Upper lobe of right lung (tissue), 1 donor: ENCODE data around the gene PTGR3. TPM values are rescaled to one million over a fixed set of nuclear protein-coding genes. Genes with fewer than 3 reads are reported as not detected.

ENCODE experiments used
- ATAC-seq: fragments of 200-7000 bp; cut with Tn5 transposase; one replicate; pipeline ENCODE4 v1.9.1; 2020; ENCODE audit warnings: mild to moderate bottlenecking, moderate library complexity
- DNase-seq: peaks from one replicate; pipeline ENCODE4 v3.0.0-alpha.2; 2020
- H3K27ac ChIP-seq: fragments of 200-600 bp; one replicate; pipeline ENCODE4 v1.8.0; 2022
- H3K27me3 ChIP-seq: fragments of 200-600 bp; one replicate; pipeline ENCODE4 v1.8.0; 2022; ENCODE audit warnings: mild to moderate bottlenecking
- H3K36me3 ChIP-seq: fragments of 200-600 bp; one replicate; pipeline ENCODE4 v1.8.0; 2022
- H3K4me1 ChIP-seq: fragments of 200-600 bp; one replicate; pipeline ENCODE4 v1.8.0; 2022
- H3K4me3 ChIP-seq: fragments of 200-600 bp; one replicate; pipeline ENCODE4 v1.8.0; 2022; ENCODE audit warnings: mild to moderate bottlenecking
- H3K9me3 ChIP-seq: fragments of 200-600 bp; one replicate; pipeline ENCODE4 v1.8.0; 2022
- CTCF ChIP-seq: fragments of 200-600 bp; IDR thresholded peaks from one replicate; pipeline ENCODE4 v1.8.0; 2022; ENCODE audit warnings: antibody characterized with exemption
- intact Hi-C: fragments of 100-400 bp; cut with DNase I; formaldehyde crosslinking; loops from one replicate; pipeline ENCODE4 v1.11.0; 2022
- total RNA-seq: library from RNA; stranded (reverse); fragmentation: NEBNext Ultra II Directional; extraction: Animal tissue kit (Norgen Biotek cat#: 25700); gene quantifications from one replicate; pipeline ENCODE4 v1.2.1, GENCODE V29; 2021
- donor health status: DM: no; HTN: yes; CAD: no; lungs with severe emphysema.

PTGR3 gene
- total RNA-seq, 1 donor from 2014 or later = 27.7 TPM

- Histone ChIP-seq H3K27ac (no peak overlapping the region), H3K9me3 (no peaks in the 10 kb centered on the region), H3K36me3 (no peaks in the 10 kb centered on the region), H3K4me1 (no peaks in the 10 kb centered on the region), H3K4me3 (peak overlapping the region; percentile 17), H3K27me3 (no peaks in the 10 kb centered on the region)
- ATAC-seq (peak; percentile 27), DNase-seq (no peak)
- intact Hi-C loops = no loop called here
- TF ChIP-seq CTCF = no peak
Observed at GRCh38 chr18:75167759-75168618, 41.0 kb downstream of the PTGR3 start.

- DNase-seq = no peak
- Histone ChIP-seq H3K27me3 (no peaks in the 10 kb centered on the region), H3K36me3 (no peaks in the 10 kb centered on the region), H3K9me3 (no peaks in the 10 kb centered on the region), H3K27ac (no peak overlapping the region), H3K4me1 (no peaks in the 10 kb centered on the region), H3K4me3 (no peak overlapping the region)
- intact Hi-C loops = no loop called here
- ATAC-seq = no peak
- no peak for TF ChIP-seq CTCF
Observed at GRCh38 chr18:75167137-75167536, 41.8 kb downstream of the PTGR3 start.

GRCh38 chr18:75165926-75166325 is 43.0 kb downstream of the PTGR3 start:
- no peak for DNase-seq
- Histone ChIP-seq H3K36me3 (no peaks in the 10 kb centered on the region), H3K9me3 (no peaks in the 10 kb centered on the region), H3K27me3 (no peaks in the 10 kb centered on the region), H3K4me3 (no peak overlapping the region), H3K27ac (no peak overlapping the region), H3K4me1 (no peaks in the 10 kb centered on the region)
- intact Hi-C loops = no loop called here
- no peak for TF ChIP-seq CTCF
- ATAC-seq = no peak

- no peaks in the 10 kb centered on the region for H3K27me3 ChIP-seq
- intact Hi-C loops = no loop called here
- no peak overlapping the region for H3K27ac ChIP-seq
- H3K4me1 ChIP-seq = no peaks in the 10 kb centered on the region
- TF ChIP-seq CTCF = no peak
- DNase-seq = no peak
- H3K9me3 ChIP-seq = no peaks in the 10 kb centered on the region
- no peak overlapping the region for H3K4me3 ChIP-seq
- H3K36me3 ChIP-seq = no peaks in the 10 kb centered on the region
- no peak for ATAC-seq
Observed at GRCh38 chr18:75164479-75164878, 44.5 kb downstream of the PTGR3 start.

- intact Hi-C loops = no loop called here
- ATAC-seq (no peak), DNase-seq (no peak)
- Histone ChIP-seq H3K9me3 (no peaks in the 10 kb centered on the region), H3K4me3 (no peak overlapping the region), H3K27me3 (no peaks in the 10 kb centered on the region), H3K4me1 (no peaks in the 10 kb centered on the region), H3K27ac (no peak overlapping the region), H3K36me3 (no peaks in the 10 kb centered on the region)
- TF ChIP-seq CTCF = no peak
Observed at GRCh38 chr18:75163736-75164135, 45.2 kb downstream of the PTGR3 start.
